Parathyroid adenoma (tissue), 2 donors: ENCODE results near the gene KLHDC4.

ENCODE experiments used
- H2AFZ ChIP-seq: fragments of 300-600 bp; sonication (generic); one replicate; pipeline ENCODE4 v1.7.0; 2017; ENCODE audit warnings: antibody characterized with exemption, mild to moderate bottlenecking
- H3K27ac ChIP-seq: fragments of 300-600 bp; sonication (generic); one replicate; pipeline ENCODE4 v1.7.0; 2017
- H3K27me3 ChIP-seq: fragments of 300-600 bp; sonication (generic); one replicate; pipeline ENCODE4 v1.7.0; 2017; ENCODE audit warnings: low read length; ENCODE audit not compliant: control insufficient read depth, insufficient read depth
- H3K36me3 ChIP-seq: fragments of 300-600 bp; sonication (generic); one replicate; pipeline ENCODE4 v1.7.0; 2017; ENCODE audit warnings: low read length; ENCODE audit not compliant: control insufficient read depth, insufficient read depth
- H3K4me1 ChIP-seq: fragments of 300-600 bp; sonication (generic); one replicate; pipeline ENCODE4 v1.7.0; 2017; ENCODE audit warnings: control low read depth
- H3K4me2 ChIP-seq: fragments of 300-600 bp; sonication (generic); one replicate; pipeline ENCODE4 v1.7.0; 2017; ENCODE audit warnings: low read length
- H3K4me3 ChIP-seq: fragments of 300-600 bp; sonication (generic); one replicate; pipeline ENCODE4 v1.7.0; 2017; ENCODE audit warnings: low read depth, low read length
- H3K79me2 ChIP-seq: fragments of 300-600 bp; sonication (generic); one replicate; pipeline ENCODE4 v1.7.0; 2017; ENCODE audit warnings: control low read depth
- H3K9ac ChIP-seq: fragments of 300-600 bp; sonication (generic); one replicate; pipeline ENCODE4 v1.7.0; 2017; ENCODE audit warnings: mild to moderate bottlenecking
- H3K9me3 ChIP-seq: fragments of 300-600 bp; sonication (generic); one replicate; pipeline ENCODE4 v1.7.0; 2017; ENCODE audit warnings: low read length; ENCODE audit not compliant: control insufficient read depth
- CTCF ChIP-seq: fragments of 300-600 bp; sonication (generic); IDR thresholded peaks from one replicate; pipeline ENCODE4 v1.7.0; 2017; ENCODE audit warnings: antibody characterized with exemption, mild to moderate bottlenecking
- donor health status: primary hyperparathyroidism.

The KLHDC4 gene

GRCh38 chr16:87680272-87680644, 85.5 kb downstream of the KLHDC4 start:
- Histone ChIP-seq H3K27me3 (no peaks in the 10 kb centered on the region), H3K9me3 (no peaks in the 10 kb centered on the region), H3K27ac (no peak overlapping the region), H3K36me3 (no peaks in the 10 kb centered on the region), H3K4me1 (no peaks in the 10 kb centered on the region), H3K79me2 (no peaks in the 10 kb centered on the region), H3K4me3 (no peak overlapping the region), H2AFZ (no peak overlapping the region), H3K9ac (no peak overlapping the region), H3K4me2 (no peak overlapping the region)
- no peak for TF ChIP-seq CTCF

- no peak overlapping the region for H3K4me2 ChIP-seq
- H3K27me3 ChIP-seq, result no peaks in the 10 kb centered on the region
- H3K79me2 ChIP-seq, result no peaks in the 10 kb centered on the region
- no peaks in the 10 kb centered on the region for H3K36me3 ChIP-seq
- no peak overlapping the region for H3K27ac ChIP-seq
- no peak overlapping the region for H3K9ac ChIP-seq
- TF ChIP-seq CTCF, result no peak
- H3K4me3 ChIP-seq, result no peak overlapping the region
- no peaks in the 10 kb centered on the region for H3K4me1 ChIP-seq
- no peak overlapping the region for H2AFZ ChIP-seq
- H3K9me3 ChIP-seq, result no peaks in the 10 kb centered on the region
Observed at GRCh38 chr16:87679593-87680271, 86.1 kb downstream of the KLHDC4 start.

GRCh38 chr16:87678618-87679017, 87.2 kb downstream of the KLHDC4 start:
- Histone ChIP-seq H3K9me3 (no peaks in the 10 kb centered on the region), H3K27ac (no peak overlapping the region), H3K4me3 (no peak overlapping the region), H3K9ac (no peak overlapping the region), H3K27me3 (no peaks in the 10 kb centered on the region), H3K79me2 (no peaks in the 10 kb centered on the region), H2AFZ (no peak overlapping the region), H3K4me2 (no peak overlapping the region), H3K36me3 (no peaks in the 10 kb centered on the region), H3K4me1 (no peaks in the 10 kb centered on the region)
- no peak for TF ChIP-seq CTCF

GRCh38 chr16:87677830-87678229, 88.0 kb downstream of the KLHDC4 start:
- Histone ChIP-seq H3K79me2 (no peaks in the 10 kb centered on the region), H3K9ac (no peak overlapping the region), H3K9me3 (no peaks in the 10 kb centered on the region), H3K4me2 (no peak overlapping the region), H3K36me3 (no peaks in the 10 kb centered on the region), H3K27me3 (no peaks in the 10 kb centered on the region), H3K27ac (no peak overlapping the region), H3K4me3 (no peak overlapping the region), H2AFZ (no peak overlapping the region), H3K4me1 (no peaks in the 10 kb centered on the region)
- no peak for TF ChIP-seq CTCF

GRCh38 chr16:87675111-87675719, 90.6 kb downstream of the KLHDC4 start:
- H3K9me3 ChIP-seq, result no peaks in the 10 kb centered on the region
- no peak overlapping the region for H3K4me3 ChIP-seq
- TF ChIP-seq CTCF, result no peak
- H3K9ac ChIP-seq, result no peak overlapping the region
- H3K36me3 ChIP-seq, result no peaks in the 10 kb centered on the region
- H3K79me2 ChIP-seq, result no peaks in the 10 kb centered on the region
- no peaks in the 10 kb centered on the region for H3K4me1 ChIP-seq
- no peaks in the 10 kb centered on the region for H3K27me3 ChIP-seq
- H3K27ac ChIP-seq, result no peak overlapping the region
- no peak overlapping the region for H2AFZ ChIP-seq
- no peak overlapping the region for H3K4me2 ChIP-seq
